Measurements from ENCODE around the gene ZFC3H1.
"Not testable (repeated sequence)": the region's sequence is repeated elsewhere in the genome, so short reads cannot be mapped to it uniquely, and the experiment has no call there.

ZFC3H1 gene, protein sequence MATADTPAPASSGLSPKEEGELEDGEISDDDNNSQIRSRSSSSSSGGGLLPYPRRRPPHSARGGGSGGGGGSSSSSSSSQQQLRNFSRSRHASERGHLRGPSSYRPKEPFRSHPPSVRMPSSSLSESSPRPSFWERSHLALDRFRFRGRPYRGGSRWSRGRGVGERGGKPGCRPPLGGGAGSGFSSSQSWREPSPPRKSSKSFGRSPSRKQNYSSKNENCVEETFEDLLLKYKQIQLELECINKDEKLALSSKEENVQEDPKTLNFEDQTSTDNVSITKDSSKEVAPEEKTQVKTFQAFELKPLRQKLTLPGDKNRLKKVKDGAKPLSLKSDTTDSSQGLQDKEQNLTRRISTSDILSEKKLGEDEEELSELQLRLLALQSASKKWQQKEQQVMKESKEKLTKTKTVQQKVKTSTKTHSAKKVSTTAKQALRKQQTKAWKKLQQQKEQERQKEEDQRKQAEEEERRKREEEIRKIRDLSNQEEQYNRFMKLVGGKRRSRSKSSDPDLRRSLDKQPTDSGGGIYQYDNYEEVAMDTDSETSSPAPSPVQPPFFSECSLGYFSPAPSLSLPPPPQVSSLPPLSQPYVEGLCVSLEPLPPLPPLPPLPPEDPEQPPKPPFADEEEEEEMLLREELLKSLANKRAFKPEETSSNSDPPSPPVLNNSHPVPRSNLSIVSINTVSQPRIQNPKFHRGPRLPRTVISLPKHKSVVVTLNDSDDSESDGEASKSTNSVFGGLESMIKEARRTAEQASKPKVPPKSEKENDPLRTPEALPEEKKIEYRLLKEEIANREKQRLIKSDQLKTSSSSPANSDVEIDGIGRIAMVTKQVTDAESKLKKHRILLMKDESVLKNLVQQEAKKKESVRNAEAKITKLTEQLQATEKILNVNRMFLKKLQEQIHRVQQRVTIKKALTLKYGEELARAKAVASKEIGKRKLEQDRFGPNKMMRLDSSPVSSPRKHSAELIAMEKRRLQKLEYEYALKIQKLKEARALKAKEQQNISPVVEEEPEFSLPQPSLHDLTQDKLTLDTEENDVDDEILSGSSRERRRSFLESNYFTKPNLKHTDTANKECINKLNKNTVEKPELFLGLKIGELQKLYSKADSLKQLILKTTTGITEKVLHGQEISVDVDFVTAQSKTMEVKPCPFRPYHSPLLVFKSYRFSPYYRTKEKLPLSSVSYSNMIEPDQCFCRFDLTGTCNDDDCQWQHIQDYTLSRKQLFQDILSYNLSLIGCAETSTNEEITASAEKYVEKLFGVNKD (N-terminal part only)

DNA sequence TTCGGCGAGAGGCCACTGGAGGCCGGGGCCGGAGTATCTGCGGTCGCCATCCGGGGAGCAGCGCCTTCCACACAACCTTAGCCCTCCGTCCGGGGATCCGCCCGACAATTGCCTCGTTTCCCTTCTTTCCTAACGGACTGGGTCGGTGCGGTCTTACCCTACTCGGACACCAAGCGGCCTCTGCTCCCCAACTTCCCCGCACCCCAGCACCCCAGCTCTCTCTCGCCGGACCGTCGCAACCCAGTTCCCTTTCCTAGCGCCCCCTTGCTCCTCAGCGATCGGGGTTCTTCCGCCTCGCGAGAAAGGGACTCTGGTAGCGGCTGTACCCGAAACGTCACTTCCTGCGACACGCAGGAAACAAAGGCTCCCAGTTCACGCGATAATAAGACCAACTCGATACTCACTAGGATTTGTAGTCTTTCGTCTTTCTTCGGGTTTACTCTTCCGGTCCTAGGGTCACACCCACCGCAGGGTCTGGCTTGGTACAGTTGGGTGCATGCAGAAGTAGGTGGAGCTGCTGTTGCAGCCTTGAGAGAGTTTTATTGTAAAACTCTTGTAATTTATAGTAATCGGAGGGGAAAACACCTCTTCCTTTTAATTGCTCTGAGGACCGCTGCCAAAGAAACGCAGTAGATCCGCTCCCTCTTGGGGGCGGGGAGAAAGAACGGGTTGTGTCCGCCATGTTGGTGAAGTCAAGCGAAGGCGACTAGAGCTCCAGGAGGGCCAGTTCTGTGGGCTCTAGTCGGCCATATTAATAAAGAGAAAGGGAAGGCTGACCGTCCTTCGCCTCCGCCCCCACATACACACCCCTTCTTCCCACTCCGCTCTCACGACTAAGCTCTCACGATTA lies at the start of gene ZFC3H1, which contains the start of gene THAP2:
Gene ZFC3H1, minus strand, starts transcription at position 288 of the 850 bp plus-strand sequence. Its CDS starts 238 bp downstream, at position 50.
Gene THAP2, plus strand, starts transcription at position 741 of the 850 bp plus-strand sequence. CDS start 209 bp downstream, outside the sequence.
- DNase-seq = peak; percentile 100

DNA sequence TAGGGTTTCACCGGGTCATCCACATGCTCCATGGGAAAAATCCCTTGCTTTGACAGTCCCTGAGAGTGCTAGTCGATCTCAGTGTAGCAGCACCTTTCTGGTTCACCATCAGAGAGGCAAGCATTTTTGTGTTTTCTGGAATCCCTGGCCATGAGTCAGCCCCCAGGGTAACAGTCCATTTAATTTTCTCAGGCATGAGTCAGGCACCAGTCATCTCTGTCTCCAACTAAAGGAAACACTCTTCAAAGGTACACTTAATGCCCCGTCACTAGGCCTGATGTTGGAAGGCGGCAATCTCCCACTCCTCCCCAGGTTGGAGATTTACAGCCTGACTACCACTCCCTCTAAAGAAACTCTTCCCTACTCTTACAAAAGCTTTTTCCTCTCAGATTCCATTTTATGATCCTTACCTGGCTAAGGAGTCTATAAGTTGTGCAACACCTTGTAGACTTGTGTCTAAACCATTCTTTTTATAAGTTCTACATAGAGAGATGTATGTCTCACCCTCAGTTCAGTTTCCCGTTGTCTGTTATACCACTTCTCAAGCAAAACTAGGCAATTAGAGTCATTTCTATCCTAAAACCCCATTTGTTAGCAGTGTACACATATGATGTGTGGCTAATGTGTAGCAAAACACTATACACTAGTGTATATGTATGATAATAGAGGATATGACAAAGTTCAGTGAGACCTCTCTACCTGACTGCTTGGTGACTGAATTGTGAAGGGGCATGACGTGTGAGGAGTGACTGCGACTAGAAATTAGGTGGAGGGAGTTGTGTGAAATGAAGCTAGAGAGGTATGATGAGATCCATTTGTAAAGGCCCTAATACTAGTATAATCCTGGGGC lies 46.9 kb upstream of the ZFC3H1 start:
- no peak for DNase-seq

DNA sequence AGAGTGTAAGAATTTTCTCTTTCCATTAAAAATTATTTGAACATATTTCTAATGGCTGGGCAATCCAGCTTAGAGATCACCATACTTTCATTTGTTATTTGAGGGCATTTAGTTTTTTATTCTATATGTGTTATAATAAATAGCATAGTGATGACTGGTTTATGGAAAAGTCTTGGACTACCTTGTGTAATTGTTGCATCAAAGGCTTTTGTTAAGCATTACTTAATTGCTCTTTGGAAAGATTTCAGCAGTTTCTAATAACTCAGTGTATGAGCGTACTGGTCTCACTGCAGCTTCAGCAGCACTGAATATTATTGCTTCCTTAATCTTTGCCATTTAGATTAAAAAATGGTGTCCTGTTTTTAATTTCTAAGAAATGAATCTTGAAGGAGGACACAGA lies 45.0 kb upstream of the ZFC3H1 start:
- no peak for DNase-seq

DNA sequence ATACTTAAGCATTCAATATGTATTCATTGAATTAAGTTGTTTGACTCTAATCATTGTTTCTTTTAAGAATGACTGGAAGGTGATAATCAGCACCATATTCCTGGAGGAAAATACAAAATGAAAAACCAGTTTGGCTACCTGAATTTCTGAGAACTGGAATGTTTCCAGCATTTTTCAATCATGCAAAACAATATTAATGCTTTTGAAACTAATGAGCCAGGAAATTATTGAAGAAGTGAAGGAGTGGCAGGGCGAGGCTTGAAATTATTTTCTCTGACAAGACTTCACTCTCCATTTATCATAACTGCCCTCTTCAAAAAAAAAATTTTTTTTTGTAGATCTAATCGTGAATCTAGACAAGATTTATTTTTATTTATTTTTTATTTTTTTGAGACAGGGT lies 41.3 kb upstream of the ZFC3H1 start:
- no peak for DNase-seq

DNA sequence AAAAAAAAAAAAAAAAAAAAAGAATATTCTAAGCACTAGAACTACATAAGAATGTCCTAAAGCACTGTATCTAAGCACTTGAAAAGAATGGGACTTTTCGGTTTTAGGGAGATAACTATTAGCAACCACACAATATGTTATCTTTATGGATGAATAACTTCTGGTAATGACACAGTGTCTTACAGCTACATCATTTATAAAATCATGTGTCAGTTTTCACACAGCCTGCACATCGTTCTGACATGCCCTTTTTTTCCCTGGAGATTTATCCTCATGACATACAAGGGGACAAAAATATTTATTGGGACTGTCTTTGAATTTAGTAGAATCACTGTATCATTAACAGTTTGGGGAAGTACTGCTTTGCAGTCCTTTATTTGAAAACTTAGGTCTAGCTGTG lies 39.6 kb upstream of the ZFC3H1 start:
- no peak for DNase-seq

DNA sequence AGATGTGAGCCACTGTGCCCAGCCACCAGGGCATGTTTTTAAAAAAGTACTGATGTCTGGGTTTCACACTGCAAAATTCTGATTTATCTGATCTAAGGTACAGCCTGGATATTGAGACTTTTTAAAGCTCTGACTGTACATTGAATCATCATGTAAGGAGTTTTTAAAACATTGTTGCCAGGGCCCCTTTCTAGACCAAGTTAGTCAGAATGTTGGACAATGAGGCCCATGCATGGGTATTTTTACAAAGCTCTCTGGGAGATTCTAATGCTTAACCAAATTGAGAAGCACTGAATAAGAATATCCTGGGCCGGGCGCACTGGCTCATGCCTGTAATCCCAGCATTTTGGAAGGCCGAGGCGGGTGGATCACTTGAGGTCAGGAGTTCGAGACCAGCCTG lies 38.9 kb upstream of the ZFC3H1 start:
- no peak for DNase-seq

DNA sequence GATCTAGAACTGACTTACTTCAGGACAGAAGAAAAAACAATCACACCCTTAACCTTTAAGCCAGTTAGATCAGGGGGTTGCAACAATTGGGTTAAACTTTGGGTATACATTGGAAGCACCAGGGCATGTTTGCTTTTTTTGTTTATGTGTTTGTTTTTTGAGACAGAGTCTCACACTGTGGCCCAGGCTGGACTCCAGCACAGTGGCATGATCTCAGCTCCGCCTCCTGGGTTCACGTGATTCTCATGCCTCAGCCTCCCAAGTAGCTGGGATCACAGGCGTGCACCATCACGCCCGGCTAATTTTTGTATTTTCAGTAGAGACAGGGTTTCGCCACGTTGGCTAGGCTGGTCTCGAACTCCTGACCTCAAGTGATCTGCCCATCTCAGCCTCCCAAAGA lies 38.5 kb upstream of the ZFC3H1 start:
- not testable (repeated sequence) for DNase-seq

DNA sequence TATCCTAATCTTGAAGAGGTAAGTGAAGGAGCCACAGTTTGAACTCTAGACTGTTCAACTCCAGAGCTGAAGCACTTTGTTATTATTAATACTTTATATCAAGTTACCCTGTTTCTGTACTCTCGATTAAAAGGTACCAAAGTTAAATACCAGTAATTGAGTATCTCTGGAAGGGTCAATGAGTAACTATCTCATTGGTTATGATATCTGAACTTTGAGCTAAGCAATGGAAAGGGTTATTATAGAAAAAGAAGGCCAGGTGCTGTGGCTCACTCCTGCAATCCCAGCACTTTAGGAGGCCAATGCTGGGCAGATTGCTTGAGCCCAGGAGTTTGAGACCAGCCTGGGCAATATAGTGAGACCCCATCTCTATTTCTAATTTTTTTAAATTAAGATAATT lies 32.1 kb upstream of the ZFC3H1 start:
- no peak for DNase-seq

DNA sequence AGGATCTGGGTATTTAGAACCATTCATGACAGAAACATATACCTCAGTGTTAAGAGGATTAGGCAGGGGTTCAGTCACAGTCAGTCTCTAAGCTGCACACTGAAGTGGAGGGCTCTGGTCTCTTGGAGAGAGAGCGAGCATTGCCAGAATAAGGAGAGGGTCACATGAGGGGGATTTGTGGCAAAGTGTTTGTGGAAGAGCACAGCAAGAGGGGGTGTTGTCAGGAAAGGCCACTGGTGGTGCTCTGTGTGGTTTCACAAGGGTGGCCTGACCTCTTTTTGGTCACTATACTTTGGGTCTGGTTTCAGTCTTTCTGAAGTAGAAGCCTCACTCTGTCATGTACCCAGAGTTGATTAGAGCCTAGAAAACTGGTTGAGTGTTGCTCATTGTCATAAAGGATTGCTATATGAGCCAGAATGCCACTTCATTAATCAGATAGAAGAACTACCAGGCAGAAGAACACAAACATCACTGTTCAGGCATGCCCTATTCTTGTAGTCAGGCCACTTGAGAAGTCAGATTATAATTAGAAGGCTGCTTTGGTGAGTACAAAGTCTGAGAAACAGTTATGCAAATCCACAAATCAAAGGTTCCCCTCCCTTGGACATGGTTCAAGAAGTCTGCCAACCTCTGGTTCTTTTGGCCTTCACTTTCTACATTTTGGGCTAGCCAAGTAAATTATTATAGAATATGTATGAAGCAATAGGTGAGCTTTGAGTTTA lies 30.6 kb upstream of the ZFC3H1 start:
- no peak for DNase-seq

DNA sequence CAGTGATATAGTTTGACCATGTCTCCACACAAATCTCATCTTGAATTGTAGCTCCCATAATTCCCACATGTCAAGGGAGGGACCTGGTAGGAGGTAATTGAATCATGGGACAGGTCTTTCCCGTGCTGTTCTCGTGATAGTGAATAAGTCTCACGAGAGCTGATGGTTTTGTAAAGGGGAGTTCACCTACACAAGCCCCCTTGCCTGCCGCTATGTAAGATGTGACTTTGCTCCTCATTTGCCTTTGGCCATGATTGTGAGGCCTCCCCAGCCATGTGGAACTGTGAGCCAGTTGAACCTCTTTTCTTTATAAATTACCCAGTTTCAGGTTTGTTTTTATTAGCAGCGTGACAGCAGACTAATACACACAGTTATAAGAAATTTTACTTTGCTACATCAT lies 30.0 kb upstream of the ZFC3H1 start:
- not testable (repeated sequence) for DNase-seq

DNA sequence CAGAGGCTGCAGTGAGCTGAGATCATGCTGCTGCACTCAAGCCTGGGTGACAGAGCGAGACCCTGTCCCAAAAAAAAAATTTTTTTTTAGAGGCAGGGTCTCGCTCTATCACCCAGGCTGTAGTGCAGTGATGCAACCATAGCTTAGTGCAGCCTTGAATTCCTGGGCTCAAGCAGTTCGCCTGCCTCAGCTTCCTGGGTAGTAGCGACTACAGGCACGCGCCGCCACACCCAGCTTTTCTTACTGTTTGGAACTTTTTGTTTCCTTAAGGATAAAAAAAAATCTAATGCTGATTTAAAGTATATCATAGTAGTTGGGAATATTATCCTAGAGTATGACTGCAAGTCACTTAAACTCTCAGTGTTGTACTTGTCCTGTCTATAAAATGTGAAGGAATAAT lies 29.5 kb upstream of the ZFC3H1 start:
- no peak for DNase-seq

DNA sequence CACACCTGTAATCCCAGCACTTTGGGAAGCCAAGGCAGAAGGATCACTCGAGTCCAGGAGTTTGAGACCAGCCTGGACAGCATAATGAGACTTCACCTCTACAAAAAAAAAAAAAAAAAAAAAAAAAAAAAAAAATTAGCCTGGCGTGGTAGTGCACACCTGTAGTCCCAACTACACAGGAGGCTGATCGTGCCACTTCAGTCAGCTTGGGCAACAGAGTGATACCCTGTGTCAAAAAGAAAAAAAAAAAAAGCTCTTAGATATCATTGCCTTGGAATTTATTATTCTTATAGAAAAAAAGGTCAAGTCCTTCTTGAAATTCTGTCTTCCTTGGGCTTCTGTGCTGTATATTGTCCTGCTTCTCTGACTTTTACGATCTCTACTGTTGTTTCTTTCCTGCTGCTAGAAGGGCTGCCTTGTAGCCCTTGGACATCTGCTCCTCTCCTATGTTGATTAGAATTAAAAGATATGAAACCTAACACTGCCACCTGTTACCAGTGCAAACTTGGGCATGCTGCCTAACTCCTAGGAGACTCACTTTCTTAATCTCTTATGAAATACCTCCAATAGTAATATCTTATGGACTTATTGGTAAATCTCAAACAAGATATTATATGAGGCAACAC lies 28.0 kb upstream of the ZFC3H1 start:
- no peak for DNase-seq

DNA sequence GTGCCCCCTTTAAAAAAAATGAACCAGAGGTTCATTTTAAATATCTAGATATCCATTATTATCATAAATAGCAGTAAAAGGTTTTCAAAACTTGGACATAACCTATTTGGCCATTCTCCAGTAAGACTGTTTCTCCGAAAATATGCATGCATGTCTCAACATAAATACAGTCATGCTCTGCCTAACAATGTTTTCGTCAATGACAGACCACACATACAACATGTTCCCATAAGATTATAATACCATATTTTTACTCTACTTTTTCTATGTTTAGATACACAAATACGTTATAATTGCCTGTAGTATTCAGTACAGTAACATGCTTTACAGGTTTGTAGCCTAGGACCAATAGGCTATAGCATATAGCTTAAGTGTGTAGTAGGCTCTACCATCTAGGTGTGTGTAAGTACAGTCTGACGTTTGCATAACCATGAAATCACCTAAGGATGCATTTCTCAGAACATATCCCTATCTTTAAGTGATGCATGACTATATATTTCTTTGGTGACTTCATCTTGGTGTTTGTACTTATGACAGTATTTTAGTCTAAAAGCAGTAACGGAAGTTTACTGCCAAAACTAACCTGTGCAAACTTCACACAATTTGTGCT lies 25.4 kb upstream of the ZFC3H1 start:
- no peak for DNase-seq

DNA sequence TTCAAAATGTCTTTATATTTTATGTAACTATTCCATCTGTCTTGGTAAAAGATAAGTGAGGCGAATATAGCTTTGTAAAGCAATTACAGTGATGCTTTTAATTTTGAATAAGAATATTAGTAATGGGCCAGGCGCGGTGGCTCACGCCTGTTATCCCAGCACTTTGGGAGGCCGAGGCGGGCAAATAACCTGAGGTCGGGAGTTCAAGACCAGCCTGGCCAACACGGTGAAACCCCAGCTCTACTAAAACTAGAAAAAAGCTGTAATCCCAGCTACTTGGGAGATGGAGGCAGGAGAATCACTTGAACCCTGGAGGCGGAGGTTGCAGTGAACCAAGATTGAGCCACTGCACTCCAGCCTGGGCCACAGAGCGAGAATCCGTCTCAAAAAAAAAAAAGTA lies 23.5 kb upstream of the ZFC3H1 start:
- DNase-seq = not testable (repeated sequence)

DNA sequence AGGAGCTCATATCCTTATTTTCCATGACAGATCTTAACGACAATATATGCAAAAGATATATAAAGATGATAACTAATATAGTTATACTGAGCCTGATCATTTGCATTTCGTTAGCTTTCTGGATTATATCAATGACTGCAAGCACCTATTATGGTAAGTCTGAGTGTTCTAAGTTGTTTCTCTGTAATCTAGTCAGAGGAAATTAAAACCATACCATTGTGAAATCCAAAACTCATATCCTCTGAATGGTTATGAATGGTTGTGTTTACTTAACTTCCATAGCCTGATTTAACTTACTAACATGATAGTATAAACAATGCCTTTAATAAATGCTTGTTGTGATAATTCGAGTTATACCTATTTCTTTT lies 23.0 kb upstream of the ZFC3H1 start:
- no peak for DNase-seq

DNA sequence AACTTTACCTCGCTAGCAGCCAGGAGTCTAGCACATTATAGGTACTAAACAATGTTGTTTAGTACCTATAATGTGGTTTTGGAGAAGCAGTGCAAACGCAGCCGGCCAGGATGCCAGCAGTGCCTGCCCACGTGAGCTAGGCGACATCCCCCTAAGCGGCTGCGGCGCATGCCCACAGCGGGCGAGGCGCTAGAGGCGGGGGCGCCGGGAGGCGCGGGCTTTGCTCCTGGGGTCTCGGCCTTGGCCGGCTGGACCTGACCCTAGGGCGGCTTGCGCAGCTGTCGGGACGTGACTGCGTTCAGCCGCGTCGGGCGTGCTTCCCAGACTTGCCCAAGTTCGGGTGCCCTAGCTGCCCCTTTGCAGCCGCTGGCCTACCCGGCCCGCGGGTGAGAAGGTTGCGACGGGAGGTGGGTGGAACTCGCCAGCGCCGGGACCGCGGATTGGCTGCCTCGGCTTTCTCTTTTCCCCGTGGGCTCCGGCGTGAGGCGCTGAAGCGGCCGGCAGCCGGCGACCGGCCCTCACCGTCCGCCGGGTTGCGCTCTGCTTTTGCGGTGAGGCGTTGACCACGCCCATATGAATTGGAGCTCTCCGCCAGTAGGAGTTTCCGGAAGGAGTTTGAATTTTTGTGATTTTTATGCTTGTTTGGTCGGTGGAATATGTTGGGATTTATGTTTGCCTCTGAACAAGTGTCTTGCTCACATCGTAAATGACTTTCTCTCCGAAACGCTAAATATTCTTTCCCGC lies 22.4 kb upstream of the ZFC3H1 start, which contains the start of gene TMEM19:
Gene TMEM19, plus strand, starts transcription at position 169 of the 744 bp plus-strand sequence. CDS start 599 bp downstream, outside the sequence.
- peak; percentile 38 for DNase-seq

DNA sequence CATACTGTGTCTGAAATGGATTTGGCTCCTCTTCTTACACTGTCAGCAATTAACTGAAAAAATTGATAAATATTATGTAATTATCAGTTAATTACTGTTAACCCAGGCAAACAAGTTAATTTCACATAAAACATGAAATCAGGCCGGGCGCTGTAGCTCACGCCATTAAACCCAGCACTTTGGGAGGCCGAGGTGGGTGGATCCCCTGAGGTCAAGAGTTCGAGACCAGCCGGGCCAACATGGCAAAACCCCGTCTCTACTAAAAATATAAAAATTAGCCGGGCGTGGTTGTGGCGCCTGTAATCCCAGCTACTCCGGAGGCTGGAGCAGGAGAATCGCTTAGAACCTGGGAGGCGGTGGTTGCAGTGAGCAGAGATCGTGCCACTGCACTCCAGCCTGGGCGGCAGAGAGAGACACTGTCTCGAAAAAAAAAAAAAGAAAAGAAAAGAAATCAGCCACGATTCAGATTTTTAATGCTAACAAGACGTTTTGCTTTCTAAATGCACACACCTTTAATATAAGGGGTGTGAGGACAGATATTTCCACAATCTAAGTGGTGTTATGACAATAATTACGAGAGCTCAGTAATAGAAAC lies 21.8 kb upstream of the ZFC3H1 start:
- no peak for DNase-seq

DNA sequence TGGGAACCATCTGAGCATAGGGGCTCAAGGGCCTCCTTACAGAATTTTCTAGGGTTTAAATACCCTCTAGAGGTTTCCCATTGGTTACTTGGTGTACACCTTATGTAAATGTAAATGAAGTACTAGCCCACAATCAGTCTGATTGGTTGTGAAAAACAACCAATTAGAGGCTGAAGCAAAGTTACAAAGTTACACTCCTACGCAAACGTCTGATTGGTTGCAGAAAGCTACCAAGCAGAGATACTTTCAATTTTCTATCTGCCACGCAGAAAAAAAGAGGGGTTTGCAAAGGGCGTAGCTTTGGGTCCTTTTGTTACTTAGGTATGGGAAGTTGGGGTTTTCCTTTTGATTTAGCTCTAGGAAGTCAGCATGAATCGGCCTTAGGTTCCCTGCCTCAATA lies 20.4 kb upstream of the ZFC3H1 start:
- DNase-seq = no peak

Data from SIG-M5 (cell line).